ENCODE measurements around the gene CDKN3. TPM values are rescaled to one million over a fixed set of nuclear protein-coding genes. Genes with fewer than 3 reads are reported as not detected.
"Not testable (repeated sequence)": the region's sequence is repeated elsewhere in the genome, so short reads cannot be mapped to it uniquely, and the experiment has no call there.

Gene CDKN3
- total RNA-seq, 1 donor from 2014 or later: 5.3 TPM

DNA sequence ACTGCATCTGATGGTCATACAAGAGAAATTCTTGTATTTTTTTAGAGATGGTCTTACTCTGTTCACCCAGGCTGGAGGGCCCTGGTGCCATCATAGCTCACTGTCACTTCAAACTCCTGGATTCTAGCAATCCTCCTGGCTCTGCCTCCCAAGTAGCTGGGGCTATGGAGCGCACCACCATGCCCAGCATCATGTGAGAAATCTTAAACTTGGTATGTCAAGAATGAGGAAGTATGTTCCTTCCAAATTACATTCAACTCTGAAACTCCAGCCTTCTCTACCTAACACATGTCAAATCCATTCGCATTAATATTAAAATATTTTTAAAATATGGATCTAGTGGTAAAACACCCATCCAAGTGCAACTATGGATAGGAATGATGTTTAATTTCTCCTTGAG is 27.5 kb upstream of the CDKN3 start:
- DNase-seq (ENCODE audit: low spot score in 2 of 2): no peak
- FAIRE-seq: no peak

DNA sequence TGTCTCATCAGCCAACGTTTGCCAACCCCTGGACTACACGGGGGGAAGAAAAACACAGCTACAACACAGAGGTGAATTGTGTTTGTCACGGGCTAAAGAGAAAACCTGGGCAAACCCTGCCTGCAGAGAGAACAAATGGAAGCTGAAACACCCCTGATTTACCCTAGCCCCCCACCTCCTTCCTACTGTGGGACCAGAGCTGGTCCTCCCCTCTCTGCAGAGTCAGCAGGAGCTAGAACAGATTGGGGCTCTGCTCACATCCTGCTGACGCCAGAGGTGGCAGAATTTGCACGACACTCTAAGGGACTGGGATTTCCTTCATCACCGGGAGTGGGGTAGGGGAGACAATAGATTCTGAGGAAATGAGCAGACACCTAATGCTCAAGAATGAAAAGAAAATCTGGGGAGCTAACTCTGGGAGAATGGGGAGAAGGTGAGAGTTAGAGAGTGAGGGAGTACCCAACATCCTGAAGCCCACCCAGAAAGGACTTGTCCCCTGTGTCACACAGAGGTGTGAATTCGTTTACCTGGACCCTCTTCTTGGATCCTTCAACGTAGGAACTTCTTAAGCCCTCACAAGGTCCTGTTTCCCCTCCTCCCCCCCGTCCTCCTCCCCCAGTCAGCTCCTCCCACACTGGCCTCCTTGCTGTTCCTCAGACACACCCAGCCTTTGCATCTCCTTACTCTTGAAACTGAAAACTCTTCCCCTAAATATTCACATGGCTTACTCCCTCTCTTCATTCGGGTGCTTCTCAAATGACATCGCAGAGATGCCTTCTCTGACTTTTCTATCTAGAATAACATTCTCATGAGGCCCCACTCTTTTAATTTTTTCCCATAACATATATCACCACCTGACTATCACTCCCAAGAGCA is 26.2 kb upstream of the CDKN3 start:
- FAIRE-seq: no peak
- no peak for DNase-seq (ENCODE audit: low spot score in 2 of 2)

DNA sequence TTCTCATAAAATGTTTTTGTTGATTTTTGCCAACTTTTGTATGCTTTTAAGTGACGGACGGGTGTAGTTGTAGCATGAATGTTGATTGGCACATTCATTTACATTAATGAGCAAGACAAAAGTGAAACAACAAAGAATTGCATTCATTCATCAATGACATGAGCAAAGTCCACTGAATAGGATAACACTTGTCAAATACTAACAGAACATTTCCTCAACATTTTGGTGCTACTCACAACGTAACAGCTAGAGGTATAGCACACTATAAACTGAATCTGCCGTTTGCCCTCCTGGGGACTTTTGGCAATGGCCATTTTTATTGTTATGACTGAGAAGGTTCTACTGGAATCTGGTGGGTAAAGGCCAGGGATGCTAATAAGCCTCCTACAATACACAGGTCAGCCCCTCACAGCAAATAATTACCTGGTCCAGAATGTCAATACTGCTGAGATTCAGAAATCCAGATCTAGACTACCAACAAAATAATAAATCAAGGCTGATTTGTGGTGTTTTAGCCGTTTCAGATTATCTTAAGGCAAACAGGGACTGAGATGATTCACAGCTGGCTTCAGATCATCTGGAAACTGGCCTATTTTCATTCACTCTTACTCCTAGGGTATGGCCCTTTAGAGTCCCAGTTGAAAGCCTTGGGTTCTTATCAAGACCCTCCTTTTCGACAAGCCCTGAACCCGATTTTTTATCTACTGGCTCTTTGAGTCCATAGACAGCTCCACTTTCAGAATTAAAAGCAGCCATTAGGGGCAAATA is 22.5 kb upstream of the CDKN3 start:
- DNase-seq (ENCODE audit: low spot score in 2 of 2) (no peak), FAIRE-seq (no peak)

GRCh38 chr14:54377501-54377900 is 19.3 kb upstream of the CDKN3 start:
- DNase-seq (ENCODE audit: low spot score in 2 of 2): no peak
- no peak for FAIRE-seq

GRCh38 chr14:54378893-54379292 is 17.9 kb upstream of the CDKN3 start:
- DNase-seq (ENCODE audit: low spot score in 2 of 2); FAIRE-seq: not testable (repeated sequence)

DNA sequence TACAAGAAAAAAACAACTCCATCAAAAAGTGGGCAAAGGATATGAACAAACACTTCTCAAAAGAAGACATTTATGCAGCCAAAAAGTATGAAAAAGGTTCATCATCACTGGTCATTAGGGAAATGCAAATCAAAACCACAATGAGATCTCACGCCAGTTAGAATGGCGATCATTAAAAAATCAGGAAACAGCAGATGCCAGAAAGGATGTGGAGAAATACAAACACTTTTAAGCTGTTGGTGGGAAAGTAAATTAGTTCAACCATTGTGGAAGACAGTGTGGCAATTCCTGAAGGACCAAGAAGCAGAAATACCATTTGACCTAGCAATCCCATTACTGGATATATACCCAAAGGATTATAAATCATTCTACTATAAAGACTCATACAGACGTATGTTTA is 16.2 kb upstream of the CDKN3 start:
- not testable (repeated sequence) for DNase-seq (ENCODE audit: low spot score in 2 of 2); FAIRE-seq

DNA sequence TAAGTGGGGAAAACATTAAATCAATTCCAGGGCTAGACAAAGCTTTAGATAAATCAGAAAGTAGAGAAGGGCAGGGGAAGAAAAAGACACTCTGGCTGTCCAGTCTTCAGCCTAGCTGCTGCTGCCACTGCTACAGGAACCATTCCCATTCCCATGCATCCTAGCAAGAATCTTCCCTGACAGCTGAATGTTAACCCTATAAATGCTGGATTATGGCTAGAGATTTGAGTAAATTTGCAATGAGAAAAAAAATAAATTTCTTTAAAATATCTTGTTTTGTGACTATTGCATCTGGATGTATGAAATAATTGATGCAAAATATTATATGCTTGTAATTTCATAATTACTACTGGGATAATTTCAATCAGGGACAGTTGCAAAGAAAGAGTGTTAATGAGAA is 15.0 kb upstream of the CDKN3 start:
- FAIRE-seq (no peak), DNase-seq (ENCODE audit: low spot score in 2 of 2) (no peak)

GRCh38 chr14:54383835-54384234 is 13.0 kb upstream of the CDKN3 start:
- DNase-seq (ENCODE audit: low spot score in 2 of 2): no peak
- FAIRE-seq: no peak

GRCh38 chr14:54385556-54385955 is 11.3 kb upstream of the CDKN3 start:
- FAIRE-seq (no peak), DNase-seq (ENCODE audit: low spot score in 2 of 2) (no peak)

DNA sequence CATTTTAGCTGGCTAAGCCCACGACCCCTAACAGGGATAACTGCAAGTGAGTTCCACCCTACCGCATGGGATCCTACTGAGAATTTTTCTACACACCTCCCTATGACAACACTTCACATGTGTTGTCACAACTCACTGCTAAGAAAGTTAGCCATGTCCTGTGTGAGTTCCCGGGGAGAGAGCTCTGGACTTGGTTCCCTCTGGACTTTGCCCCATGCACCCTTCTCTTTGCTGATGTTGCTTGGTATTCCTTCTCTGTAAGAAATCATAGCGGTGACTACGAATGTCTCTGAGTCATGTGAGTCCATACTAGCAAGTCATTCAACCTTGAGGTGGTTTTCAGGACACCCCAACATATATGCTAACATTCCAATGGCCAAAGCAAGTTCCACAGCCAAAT is 9.5 kb upstream of the CDKN3 start:
- FAIRE-seq: no peak
- no peak for DNase-seq (ENCODE audit: low spot score in 2 of 2)

GRCh38 chr14:54392131-54392859 is 4.5 kb upstream of the CDKN3 start:
- FAIRE-seq (no peak), DNase-seq (ENCODE audit: low spot score in 2 of 2) (no peak)

- DNase-seq (ENCODE audit: low spot score in 2 of 2); FAIRE-seq: not testable (repeated sequence)
These were observed 3.6 kb upstream of the CDKN3 start for GRCh38 chr14:54392986-54393884.

DNA sequence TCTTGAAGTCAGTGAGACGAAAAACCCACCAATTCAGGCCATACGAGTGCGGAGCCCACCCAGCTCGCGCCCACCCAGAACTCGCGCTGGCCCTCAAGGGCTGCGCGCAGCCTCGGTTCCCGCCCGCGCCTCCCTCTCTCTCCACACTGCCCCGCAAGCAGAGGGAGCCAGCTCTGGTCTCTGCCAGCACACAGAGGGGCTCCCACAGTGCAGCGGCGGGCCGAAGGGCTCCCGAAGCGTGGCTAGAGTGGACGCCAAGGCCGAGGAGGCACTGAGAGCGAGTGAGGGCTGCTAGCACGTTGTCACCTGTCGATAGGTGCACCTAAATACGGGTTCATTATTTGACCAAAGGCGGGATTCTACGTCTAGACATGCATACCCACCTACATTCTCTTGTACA is 2.2 kb upstream of the CDKN3 start:
- DNase-seq (ENCODE audit: low spot score in 2 of 2): no peak
- FAIRE-seq: no peak

- DNase-seq (ENCODE audit: low spot score in 2 of 2): no peak
- no peak for FAIRE-seq
These were observed 1.5 kb upstream of the CDKN3 start for GRCh38 chr14:54395284-54395683.

DNA sequence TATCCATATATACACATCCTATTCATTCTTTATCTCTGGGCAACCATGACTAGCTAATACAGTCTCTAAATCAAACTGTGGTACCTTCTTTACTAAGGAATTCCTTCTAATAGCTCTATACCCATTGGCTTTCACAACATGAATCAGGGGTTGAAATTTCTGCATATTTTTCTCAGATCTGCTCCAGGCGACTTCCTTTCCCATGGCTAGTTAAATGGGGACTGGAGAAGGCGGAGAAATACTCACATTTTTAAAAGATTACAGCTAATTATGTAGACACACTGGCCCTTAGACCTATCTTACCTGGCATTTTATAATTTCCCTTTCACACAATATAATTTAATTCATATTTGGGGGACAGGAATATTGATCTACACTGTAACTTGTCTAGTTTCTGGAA is 1.1 kb upstream of the CDKN3 start:
- no peak for FAIRE-seq
- DNase-seq (ENCODE audit: low spot score in 2 of 2): no peak

DNA sequence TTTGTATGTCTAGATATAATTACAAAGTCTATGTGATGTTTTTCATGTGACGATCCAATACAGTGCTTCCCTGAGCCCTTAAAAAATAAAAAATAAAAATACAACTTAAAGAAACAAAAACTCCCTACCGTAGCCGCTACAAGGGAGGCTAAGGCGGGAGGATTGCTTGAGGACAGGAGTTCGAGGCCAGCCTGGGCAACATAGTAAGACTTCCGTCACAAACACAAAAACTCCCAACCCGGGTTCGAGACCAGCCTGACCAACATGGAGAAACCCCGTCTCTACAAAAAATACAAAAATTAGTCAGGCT is 669 bp upstream of the CDKN3 start:
- FAIRE-seq (no peak), DNase-seq (ENCODE audit: low spot score in 2 of 2) (no peak)

DNA sequence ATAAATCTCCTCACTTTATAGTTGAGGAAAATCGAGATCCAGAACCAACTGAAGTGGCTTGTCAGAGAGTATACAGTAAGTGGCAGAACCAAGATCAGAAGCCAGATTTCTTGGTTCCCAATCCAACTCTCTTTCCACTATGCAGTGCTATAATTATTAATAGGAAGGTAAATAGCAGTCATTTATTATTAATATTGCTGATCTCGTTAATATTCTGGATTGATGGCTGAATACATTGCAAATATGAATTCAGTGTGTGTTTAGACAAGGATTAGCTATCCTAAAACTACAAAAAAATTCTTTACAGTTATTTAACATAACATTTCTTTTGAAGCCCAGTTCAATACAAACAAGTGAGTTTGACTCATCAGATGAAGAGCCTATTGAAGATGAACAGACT is 2.8 kb downstream of the CDKN3 start:
- FAIRE-seq (no peak), DNase-seq (ENCODE audit: low spot score in 2 of 2) (no peak)

DNA sequence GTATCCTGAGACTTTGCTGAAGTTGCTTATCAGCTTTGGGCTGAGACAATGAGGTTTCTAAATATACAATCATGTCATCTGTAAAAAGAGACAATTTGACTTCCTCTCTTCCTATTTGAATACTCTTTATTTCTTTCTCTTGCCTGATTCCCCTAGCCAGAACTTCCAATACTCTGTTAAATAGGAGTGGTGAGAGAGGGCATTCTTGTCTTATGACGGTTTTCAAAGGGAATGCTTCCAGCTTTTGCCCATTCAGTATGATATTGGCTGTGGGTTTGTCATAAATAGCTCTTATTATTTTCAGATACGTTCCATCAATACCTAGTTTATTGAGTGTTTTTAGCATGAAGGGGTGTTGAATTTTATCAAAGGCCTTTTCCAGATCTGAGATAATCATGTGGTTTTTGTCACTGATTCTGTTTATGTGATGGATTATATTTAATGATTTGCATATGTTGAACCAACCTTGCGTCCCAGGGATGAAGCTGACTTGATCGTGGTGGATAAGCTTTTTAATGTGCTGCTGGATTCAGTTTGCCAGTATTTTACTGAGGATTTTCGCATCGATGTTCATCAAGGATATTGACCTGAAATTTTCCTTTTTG is 6.7 kb downstream of the CDKN3 start:
- FAIRE-seq; DNase-seq (ENCODE audit: low spot score in 2 of 2): not testable (repeated sequence)

DNA sequence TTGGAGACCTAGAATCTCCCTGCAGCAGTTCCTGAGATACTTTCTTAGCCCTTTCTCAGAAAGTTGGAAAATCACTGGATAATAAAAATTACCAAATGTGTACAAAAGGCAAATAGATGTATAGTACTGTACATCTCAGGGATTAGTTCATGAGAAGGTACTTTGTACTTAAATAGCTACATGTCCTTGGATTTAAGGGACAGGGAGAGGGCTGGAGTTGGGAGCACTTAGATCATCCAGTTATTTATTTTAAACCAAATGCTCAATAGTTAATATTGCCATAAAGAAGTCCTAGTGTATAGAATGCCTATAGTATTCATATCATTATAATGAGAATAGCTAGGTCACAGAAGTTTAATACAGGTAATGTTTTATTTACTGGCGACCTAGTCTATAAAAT is 13.4 kb downstream of the CDKN3 start:
- no peak for FAIRE-seq
- no peak for DNase-seq (ENCODE audit: low spot score in 2 of 2)

DNA sequence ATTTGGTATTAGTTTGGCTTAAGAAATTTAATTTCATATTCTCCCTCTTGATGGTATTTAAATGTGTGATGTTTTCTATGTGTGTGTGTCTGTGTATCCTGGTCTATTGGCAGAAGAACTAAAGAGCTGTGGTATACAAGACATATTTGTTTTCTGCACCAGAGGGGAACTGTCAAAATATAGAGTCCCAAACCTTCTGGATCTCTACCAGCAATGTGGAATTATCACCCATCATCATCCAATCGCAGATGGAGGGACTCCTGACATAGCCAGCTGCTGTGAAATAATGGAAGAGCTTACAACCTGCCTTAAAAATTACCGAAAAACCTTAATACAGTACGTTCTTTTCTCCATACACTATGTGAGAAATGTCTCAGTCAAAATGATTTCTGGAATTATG is 14.6 kb downstream of the CDKN3 start:
- FAIRE-seq (no peak), DNase-seq (ENCODE audit: low spot score in 2 of 2) (no peak)
